ENCODE measurements around the gene CEP128.

The CEP128 gene

GRCh38 chr14:80965037-80965436, 23.5 kb upstream of the CEP128 start:
- TF ChIP-seq CTCF (IDR thresholded peaks at IDR 0.05; ENCODE audit: borderline replicate concordance, extremely low read depth, low read length, poor library complexity, severe bottlenecking) = no peak
- Histone ChIP-seq H3K4me1 (ENCODE audit: insufficient read depth, low read length) (peaks cover 59% of the 10 kb centered on the region), H3K4me2 (ENCODE audit: insufficient read depth, low read length) (no peak overlapping the region), H3K27me3 (ENCODE audit: insufficient read depth, low read length, poor library complexity) (no peaks in the 10 kb centered on the region), H3K9ac (ENCODE audit: low read depth, low read length) (no peak overlapping the region), H3K9me3 (ENCODE audit: insufficient read depth, low read length, severe bottlenecking) (no peaks in the 10 kb centered on the region), H3K36me3 (ENCODE audit: insufficient read depth, low read length) (peaks cover 68% of the 10 kb centered on the region), H3K27ac (ENCODE audit: low read length) (peak overlapping the region; percentile 11), H3K79me2 (ENCODE audit: insufficient read depth, low read length) (peaks cover 98% of the 10 kb centered on the region), H4K20me1 (ENCODE audit: insufficient read depth, low read length) (no peaks in the 10 kb centered on the region), H2AFZ (ENCODE audit: low read depth, low read length) (no peak overlapping the region), H3K4me3 (ENCODE audit: low read depth in 1 of 2, low read length in 2 of 2) (no peak overlapping the region)
- no peak for ATAC-seq (ENCODE audit: insufficient read depth, low read depth)
- DNase-seq = no peak

- H3K4me2 ChIP-seq (ENCODE audit: insufficient read depth, low read length) = peak overlapping the region; percentile 80
- H2AFZ ChIP-seq (ENCODE audit: low read depth, low read length) = no peak overlapping the region
- H4K20me1 ChIP-seq (ENCODE audit: insufficient read depth, low read length) = no peaks in the 10 kb centered on the region
- H3K9me3 ChIP-seq (ENCODE audit: insufficient read depth, low read length, severe bottlenecking) = no peaks in the 10 kb centered on the region
- DNase-seq (peak; percentile 89), ATAC-seq (ENCODE audit: insufficient read depth, low read depth) (peak; percentile 75)
- H3K4me1 ChIP-seq (ENCODE audit: insufficient read depth, low read length) = peaks cover 72% of the 10 kb centered on the region
- H3K36me3 ChIP-seq (ENCODE audit: insufficient read depth, low read length) = peaks cover 36% of the 10 kb centered on the region
- H3K27me3 ChIP-seq (ENCODE audit: insufficient read depth, low read length, poor library complexity) = no peaks in the 10 kb centered on the region
- peak overlapping the region; percentile 90 for H3K9ac ChIP-seq (ENCODE audit: low read depth, low read length)
- H3K27ac ChIP-seq (ENCODE audit: low read length) = peak overlapping the region; percentile 98
- TF ChIP-seq EZH2 (IDR thresholded peaks at IDR 0.05; ENCODE audit: borderline replicate concordance, low read depth, low read length, severe bottlenecking) (no peak), CTCF (IDR thresholded peaks at IDR 0.05; ENCODE audit: borderline replicate concordance, extremely low read depth, low read length, poor library complexity, severe bottlenecking) (no peak)
- H3K4me3 ChIP-seq (ENCODE audit: low read depth in 1 of 2, low read length in 2 of 2) = peak overlapping the region; percentile 0 to 87; a peak in 3 of 4 replicates
- peaks cover 94% of the 10 kb centered on the region for H3K79me2 ChIP-seq (ENCODE audit: insufficient read depth, low read length)
These were observed 18.0 kb upstream of the CEP128 start for GRCh38 chr14:80959496-80959895.

- Histone ChIP-seq H3K4me3 (ENCODE audit: low read depth in 1 of 2, low read length in 2 of 2) (peak overlapping the region; percentile 66 to 87; a peak in 3 of 4 replicates), H3K27ac (ENCODE audit: low read length) (peak overlapping the region; percentile 98), H3K4me2 (ENCODE audit: insufficient read depth, low read length) (peak overlapping the region; percentile 80)
These were observed 17.4 kb upstream of the CEP128 start for GRCh38 chr14:80958939-80959338.

More at GRCh38 chr14:80958939-80959338, 17.4 kb upstream of the CEP128 start:
- Histone ChIP-seq H3K9me3 (ENCODE audit: insufficient read depth, low read length, severe bottlenecking) (no peaks in the 10 kb centered on the region), H3K36me3 (ENCODE audit: insufficient read depth, low read length) (peaks cover 35% of the 10 kb centered on the region), H3K79me2 (ENCODE audit: insufficient read depth, low read length) (peaks cover 92% of the 10 kb centered on the region), H4K20me1 (ENCODE audit: insufficient read depth, low read length) (no peaks in the 10 kb centered on the region), H2AFZ (ENCODE audit: low read depth, low read length) (peak overlapping the region; percentile 18; the same call in 1 of the 2 replicates), H3K27me3 (ENCODE audit: insufficient read depth, low read length, poor library complexity) (no peaks in the 10 kb centered on the region), H3K9ac (ENCODE audit: low read depth, low read length) (peak overlapping the region; percentile 90), H3K4me1 (ENCODE audit: insufficient read depth, low read length) (peaks cover 72% of the 10 kb centered on the region)
- DNase-seq (no peak), ATAC-seq (ENCODE audit: insufficient read depth, low read depth) (no peak)
- TF ChIP-seq EZH2 (IDR thresholded peaks at IDR 0.05; ENCODE audit: borderline replicate concordance, low read depth, low read length, severe bottlenecking) (no peak), CTCF (IDR thresholded peaks at IDR 0.05; ENCODE audit: borderline replicate concordance, extremely low read depth, low read length, poor library complexity, severe bottlenecking) (peak; percentile 7)

Data from DND-41 (cell line).